Measurements from ENCODE around the gene MARCHF5.
"Not testable (repeated sequence)": the region's sequence is repeated elsewhere in the genome, so short reads cannot be mapped to it uniquely, and the experiment has no call there.

The MARCHF5 gene

DNA sequence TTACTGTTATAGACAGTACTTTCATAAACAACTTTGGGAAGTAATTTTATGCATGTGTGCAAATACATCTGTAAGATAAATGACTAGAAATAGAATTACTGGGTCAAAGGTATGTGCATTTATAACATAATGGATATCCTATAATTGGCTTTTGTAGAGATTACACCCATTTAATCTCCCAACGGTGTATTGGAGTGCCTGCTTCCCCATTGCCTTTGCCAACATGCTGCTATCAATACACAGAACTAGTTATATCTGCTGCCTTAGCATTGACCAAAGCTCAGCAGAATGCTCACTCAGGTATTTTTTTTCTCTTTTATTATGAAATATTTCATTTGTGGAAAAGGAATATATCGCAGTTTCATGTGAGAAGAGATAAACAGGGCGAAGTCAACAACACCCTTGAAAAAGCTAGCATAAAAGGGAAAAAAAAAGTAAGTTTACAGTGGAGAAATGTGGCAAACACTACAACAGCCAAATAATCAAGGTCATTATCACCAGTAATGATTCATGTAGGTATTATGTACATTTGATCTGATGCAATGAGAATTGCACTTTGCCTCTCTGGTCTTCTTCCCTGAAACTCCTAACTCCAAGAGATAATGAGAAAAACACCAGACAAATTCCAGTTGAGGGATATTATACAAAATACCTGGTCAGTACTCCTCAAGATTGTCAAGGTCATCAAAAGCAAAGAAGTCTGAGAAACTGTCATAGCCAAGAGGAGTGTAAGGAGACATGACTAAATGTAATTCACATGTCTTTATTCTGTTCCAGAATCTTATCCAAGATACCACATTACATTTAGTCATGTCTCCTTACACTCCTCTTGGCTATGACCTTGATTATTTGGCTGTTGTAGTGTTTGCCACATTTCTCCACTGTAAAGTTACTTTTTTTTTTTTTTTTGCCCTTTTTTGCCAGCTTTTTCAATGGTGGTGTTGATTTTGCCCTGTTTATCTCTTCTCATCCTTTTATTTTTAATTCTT lies 36.8 kb downstream of the MARCHF5 start:
- H3K4me3 ChIP-seq (ENCODE audit: low read depth in 1 of 2, low read length in 2 of 2): no peak overlapping the region
- H3K79me2 ChIP-seq (ENCODE audit: insufficient read depth, low read length): peaks cover 44% of the 10 kb centered on the region
- DNase-seq: no peak
- H2AFZ ChIP-seq (ENCODE audit: low read depth, low read length): no peak overlapping the region
- no peak overlapping the region for H3K9ac ChIP-seq (ENCODE audit: low read depth, low read length)
- no peaks in the 10 kb centered on the region for H3K4me1 ChIP-seq (ENCODE audit: insufficient read depth, low read length)
- H3K9me3 ChIP-seq (ENCODE audit: insufficient read depth, low read length, severe bottlenecking): no peaks in the 10 kb centered on the region
- H3K4me2 ChIP-seq (ENCODE audit: insufficient read depth, low read length): no peak overlapping the region
- no peaks in the 10 kb centered on the region for H3K27me3 ChIP-seq (ENCODE audit: insufficient read depth, low read length, poor library complexity)
- ATAC-seq (ENCODE audit: insufficient read depth, low read depth): no peak
- no peak overlapping the region for H3K27ac ChIP-seq (ENCODE audit: low read length)
- peaks cover 3% of the 10 kb centered on the region; the same call in 1 of the 2 replicates for H3K36me3 ChIP-seq (ENCODE audit: insufficient read depth, low read length)
- H4K20me1 ChIP-seq (ENCODE audit: insufficient read depth, low read length): peaks cover 17% of the 10 kb centered on the region; the same call in 1 of the 2 replicates
- no peak for TF ChIP-seq EZH2 (IDR thresholded peaks at IDR 0.05; ENCODE audit: borderline replicate concordance, low read depth, low read length, severe bottlenecking)
- TF ChIP-seq, protein P1, sequence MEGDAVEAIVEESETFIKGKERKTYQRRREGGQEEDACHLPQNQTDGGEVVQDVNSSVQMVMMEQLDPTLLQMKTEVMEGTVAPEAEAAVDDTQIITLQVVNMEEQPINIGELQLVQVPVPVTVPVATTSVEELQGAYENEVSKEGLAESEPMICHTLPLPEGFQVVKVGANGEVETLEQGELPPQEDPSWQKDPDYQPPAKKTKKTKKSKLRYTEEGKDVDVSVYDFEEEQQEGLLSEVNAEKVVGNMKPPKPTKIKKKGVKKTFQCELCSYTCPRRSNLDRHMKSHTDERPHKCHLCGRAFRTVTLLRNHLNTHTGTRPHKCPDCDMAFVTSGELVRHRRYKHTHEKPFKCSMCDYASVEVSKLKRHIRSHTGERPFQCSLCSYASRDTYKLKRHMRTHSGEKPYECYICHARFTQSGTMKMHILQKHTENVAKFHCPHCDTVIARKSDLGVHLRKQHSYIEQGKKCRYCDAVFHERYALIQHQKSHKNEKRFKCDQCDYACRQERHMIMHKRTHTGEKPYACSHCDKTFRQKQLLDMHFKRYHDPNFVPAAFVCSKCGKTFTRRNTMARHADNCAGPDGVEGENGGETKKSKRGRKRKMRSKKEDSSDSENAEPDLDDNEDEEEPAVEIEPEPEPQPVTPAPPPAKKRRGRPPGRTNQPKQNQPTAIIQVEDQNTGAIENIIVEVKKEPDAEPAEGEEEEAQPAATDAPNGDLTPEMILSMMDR (IDR thresholded peaks at IDR 0.05; ENCODE audit: borderline replicate concordance, extremely low read depth, low read length, poor library complexity, severe bottlenecking): no peak

DNA sequence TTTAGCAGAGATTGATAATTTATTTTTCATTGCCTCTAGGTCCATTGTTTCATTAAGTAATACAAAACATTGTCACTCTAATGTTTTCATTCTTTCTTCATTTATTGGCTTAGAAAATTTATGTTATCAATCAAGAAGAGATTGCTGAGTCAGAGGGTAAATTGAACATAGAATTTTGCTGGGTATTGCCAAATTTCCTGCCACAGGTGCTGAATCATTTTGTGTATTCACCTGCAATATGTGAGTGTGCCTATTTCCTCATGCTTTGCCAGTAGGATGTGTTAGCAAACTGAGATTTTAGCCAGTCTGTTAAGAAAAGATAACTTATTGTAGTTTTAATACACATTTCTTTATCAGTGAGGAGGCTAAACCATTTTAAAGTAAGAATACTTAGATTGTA lies 38.0 kb downstream of the MARCHF5 start:
- Histone ChIP-seq H3K4me1 (ENCODE audit: insufficient read depth, low read length) (no peaks in the 10 kb centered on the region), H3K79me2 (ENCODE audit: insufficient read depth, low read length) (peaks cover 38% of the 10 kb centered on the region), H3K9ac (ENCODE audit: low read depth, low read length) (no peak overlapping the region), H3K27ac (ENCODE audit: low read length) (no peak overlapping the region), H3K4me3 (ENCODE audit: low read depth in 1 of 2, low read length in 2 of 2) (no peak overlapping the region), H4K20me1 (ENCODE audit: insufficient read depth, low read length) (peaks cover 14% of the 10 kb centered on the region; the same call in 1 of the 2 replicates), H3K36me3 (ENCODE audit: insufficient read depth, low read length) (peaks cover 7% of the 10 kb centered on the region; the same call in 1 of the 2 replicates), H3K9me3 (ENCODE audit: insufficient read depth, low read length, severe bottlenecking) (no peaks in the 10 kb centered on the region), H3K27me3 (ENCODE audit: insufficient read depth, low read length, poor library complexity) (no peaks in the 10 kb centered on the region), H2AFZ (ENCODE audit: low read depth, low read length) (no peak overlapping the region), H3K4me2 (ENCODE audit: insufficient read depth, low read length) (no peak overlapping the region)
- no peak for TF ChIP-seq EZH2 (IDR thresholded peaks at IDR 0.05; ENCODE audit: borderline replicate concordance, low read depth, low read length, severe bottlenecking)
- TF ChIP-seq, protein P1 (IDR thresholded peaks at IDR 0.05; ENCODE audit: borderline replicate concordance, extremely low read depth, low read length, poor library complexity, severe bottlenecking): no peak
- DNase-seq: no peak
- ATAC-seq (ENCODE audit: insufficient read depth, low read depth): no peak

DNA sequence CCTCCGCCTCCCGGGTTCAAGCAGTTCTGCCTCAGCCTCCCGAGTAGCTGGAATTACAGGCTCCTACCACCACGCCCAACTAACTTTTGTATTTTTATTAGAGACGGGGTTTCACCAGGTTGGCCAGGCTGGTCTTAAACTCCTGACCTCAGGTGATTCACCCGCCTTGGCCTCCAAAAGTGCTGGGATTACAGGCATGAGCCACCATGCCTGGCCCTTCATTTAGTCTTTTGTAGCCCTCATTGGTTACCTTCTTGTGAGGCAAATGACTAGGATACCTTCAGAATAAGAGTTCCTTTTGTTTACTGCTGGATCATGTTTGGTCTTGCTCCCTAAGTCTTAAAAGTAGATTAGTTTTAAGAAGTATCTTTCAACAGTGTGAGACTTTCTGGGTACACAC lies 39.0 kb downstream of the MARCHF5 start:
- peaks cover 32% of the 10 kb centered on the region for H3K79me2 ChIP-seq (ENCODE audit: insufficient read depth, low read length)
- peaks cover 13% of the 10 kb centered on the region; the same call in 1 of the 2 replicates for H4K20me1 ChIP-seq (ENCODE audit: insufficient read depth, low read length)
- not testable (repeated sequence) for DNase-seq

DNA sequence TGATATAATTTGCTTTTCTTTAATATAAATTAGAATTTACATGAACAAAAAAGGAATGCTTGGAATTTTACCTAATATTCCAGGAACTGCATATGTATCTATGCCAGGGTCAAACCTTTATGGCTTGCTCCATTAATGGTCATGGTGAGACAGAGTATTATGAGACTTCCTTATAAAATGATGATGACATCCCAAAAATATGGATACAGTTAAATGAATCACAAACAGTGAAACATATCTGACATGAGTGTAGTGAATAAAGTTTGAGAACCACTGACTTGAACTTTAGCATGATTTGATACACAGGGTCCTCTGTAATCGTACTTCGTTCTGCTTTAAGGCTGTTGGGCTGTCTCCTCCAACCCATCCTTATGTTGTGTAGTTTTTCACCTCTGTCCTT lies 51.8 kb downstream of the MARCHF5 start:
- Histone ChIP-seq H3K36me3 (ENCODE audit: insufficient read depth, low read length) (peaks cover 42% of the 10 kb centered on the region; the same call in 1 of the 2 replicates), H3K27me3 (ENCODE audit: insufficient read depth, low read length, poor library complexity) (no peaks in the 10 kb centered on the region), H3K9ac (ENCODE audit: low read depth, low read length) (no peak overlapping the region), H3K9me3 (ENCODE audit: insufficient read depth, low read length, severe bottlenecking) (no peaks in the 10 kb centered on the region), H3K4me3 (ENCODE audit: low read depth in 1 of 2, low read length in 2 of 2) (no peak overlapping the region), H3K4me2 (ENCODE audit: insufficient read depth, low read length) (no peak overlapping the region), H3K79me2 (ENCODE audit: insufficient read depth, low read length) (peaks cover 2% of the 10 kb centered on the region; the same call in 1 of the 2 replicates), H2AFZ (ENCODE audit: low read depth, low read length) (no peak overlapping the region), H4K20me1 (ENCODE audit: insufficient read depth, low read length) (peaks cover 2% of the 10 kb centered on the region; the same call in 1 of the 2 replicates), H3K4me1 (ENCODE audit: insufficient read depth, low read length) (no peaks in the 10 kb centered on the region), H3K27ac (ENCODE audit: low read length) (no peak overlapping the region)
- TF ChIP-seq EZH2 (IDR thresholded peaks at IDR 0.05; ENCODE audit: borderline replicate concordance, low read depth, low read length, severe bottlenecking): no peak
- TF ChIP-seq, protein P1 (IDR thresholded peaks at IDR 0.05; ENCODE audit: borderline replicate concordance, extremely low read depth, low read length, poor library complexity, severe bottlenecking): no peak
- DNase-seq: no peak
- no peak for ATAC-seq (ENCODE audit: insufficient read depth, low read depth)

More for the DNA sequence above, 39.0 kb downstream of the MARCHF5 start:
- H3K4me2 ChIP-seq (ENCODE audit: insufficient read depth, low read length); H3K27me3 ChIP-seq (ENCODE audit: insufficient read depth, low read length, poor library complexity); ATAC-seq (ENCODE audit: insufficient read depth, low read depth); H3K9me3 ChIP-seq (ENCODE audit: insufficient read depth, low read length, severe bottlenecking); H3K36me3 ChIP-seq (ENCODE audit: insufficient read depth, low read length); H3K4me3 ChIP-seq (ENCODE audit: low read depth in 1 of 2, low read length in 2 of 2); H3K9ac ChIP-seq (ENCODE audit: low read depth, low read length); H3K27ac ChIP-seq (ENCODE audit: low read length); H3K4me1 ChIP-seq (ENCODE audit: insufficient read depth, low read length); H2AFZ ChIP-seq (ENCODE audit: low read depth, low read length): not testable (repeated sequence)

DNA sequence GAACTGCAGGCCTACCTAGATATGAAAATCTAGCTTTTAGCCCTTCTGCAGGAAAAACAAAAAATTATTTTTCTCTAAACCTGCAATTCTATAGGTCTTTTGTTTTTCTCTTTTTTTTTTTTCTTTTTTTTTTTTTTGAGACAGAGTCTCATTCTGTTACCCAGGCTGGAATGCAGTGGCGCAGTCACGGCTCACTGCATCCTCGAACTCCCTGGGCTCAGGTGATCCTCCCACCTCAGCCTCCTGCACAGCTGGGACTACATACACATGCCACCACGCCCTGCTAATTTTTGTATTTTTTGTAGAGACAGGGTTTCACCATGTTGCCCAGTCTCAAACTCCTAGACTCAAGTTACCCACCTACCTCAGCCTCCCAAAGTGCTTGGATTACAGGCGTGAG lies 54.6 kb downstream of the MARCHF5 start:
- ATAC-seq (ENCODE audit: insufficient read depth, low read depth); H3K9ac ChIP-seq (ENCODE audit: low read depth, low read length); H3K4me1 ChIP-seq (ENCODE audit: insufficient read depth, low read length); H3K4me3 ChIP-seq (ENCODE audit: low read depth in 1 of 2, low read length in 2 of 2); H2AFZ ChIP-seq (ENCODE audit: low read depth, low read length); H3K4me2 ChIP-seq (ENCODE audit: insufficient read depth, low read length); H3K9me3 ChIP-seq (ENCODE audit: insufficient read depth, low read length, severe bottlenecking); H3K27me3 ChIP-seq (ENCODE audit: insufficient read depth, low read length, poor library complexity); H3K27ac ChIP-seq (ENCODE audit: low read length); H4K20me1 ChIP-seq (ENCODE audit: insufficient read depth, low read length); DNase-seq; H3K79me2 ChIP-seq (ENCODE audit: insufficient read depth, low read length): not testable (repeated sequence)
- H3K36me3 ChIP-seq (ENCODE audit: insufficient read depth, low read length): peaks cover 61% of the 10 kb centered on the region

Data from DND-41 (cell line).